ENCODE results near the gene CA7.

GRCh38 chr16:66881560-66881959 lies 37.3 kb downstream of the CA7 start:
- TF ChIP-seq CTCF (IDR thresholded peaks at IDR 0.05; ENCODE audit: low read length) (no peak), EZH2phosphoT487 (IDR thresholded peaks at IDR 0.05; ENCODE audit: low read length) (no peak)
